H9 (cell line): ENCODE measurements around the gene NDST1. TPM values are rescaled to one million over a fixed set of nuclear protein-coding genes. Genes with fewer than 3 reads are reported as not detected.

Experiments used
- DNase-seq: peaks from one replicate; pipeline ENCODE4 v3.0.0-alpha.2; 2017
- H2AFZ ChIP-seq: one replicate; pipeline ENCODE4 v1.6.1; 2013; ENCODE audit warnings: mild to moderate bottlenecking, low read length, control low read depth, moderate library complexity
- H2AK5ac ChIP-seq: 2 replicates; pipeline ENCODE4 v1.6.1; 2013; ENCODE audit warnings: low read length, control low read depth, mixed read lengths; ENCODE audit not compliant: insufficient read length
- H2BK120ac ChIP-seq: one replicate; pipeline ENCODE4 v1.6.1; 2013; ENCODE audit warnings: low read depth, mild to moderate bottlenecking, low read length, control low read depth, inconsistent platforms; ENCODE audit not compliant: poor library complexity, severe bottlenecking
- H2BK12ac ChIP-seq: 2 replicates; pipeline ENCODE4 v1.6.1; 2013; ENCODE audit warnings: low read length, control low read depth, mixed read lengths, low read depth; ENCODE audit not compliant: insufficient read length
- H2BK15ac ChIP-seq: 2 replicates; pipeline ENCODE4 v1.6.1; 2013; ENCODE audit warnings: low read depth, low read length, control low read depth
- H2BK20ac ChIP-seq: one replicate; pipeline ENCODE4 v1.6.1; 2013; ENCODE audit warnings: low read depth, mild to moderate bottlenecking, low read length, control low read depth, inconsistent platforms; ENCODE audit not compliant: poor library complexity, severe bottlenecking
- H2BK5ac ChIP-seq: 2 replicates; pipeline ENCODE4 v1.6.1; 2013; ENCODE audit warnings: low read length, control low read depth, mixed read lengths; ENCODE audit not compliant: insufficient read length
- H3K14ac ChIP-seq: 2 replicates; pipeline ENCODE4 v1.6.1; 2013; ENCODE audit warnings: low read length, control low read depth; ENCODE audit not compliant: insufficient read depth
- H3K18ac ChIP-seq: 2 replicates; pipeline ENCODE4 v1.6.1; 2013; ENCODE audit warnings: low read depth, mild to moderate bottlenecking, mixed read lengths, low read length, control low read depth; ENCODE audit not compliant: insufficient read length
- H3K23ac ChIP-seq: 2 replicates; pipeline ENCODE4 v1.6.1; 2013; ENCODE audit warnings: low read length, control low read depth, mixed read lengths, low read depth; ENCODE audit not compliant: insufficient read length
- H3K23me2 ChIP-seq: 2 replicates; pipeline ENCODE4 v1.6.1; 2013; ENCODE audit warnings: low read depth, mild to moderate bottlenecking, mixed read lengths, low read length, control low read depth; ENCODE audit not compliant: insufficient read length, poor library complexity, severe bottlenecking
- H3K27ac ChIP-seq: 2 replicates; pipeline ENCODE4 v1.5.1; 2013; ENCODE audit warnings: low read length, control low read depth, mixed read lengths, low read depth; ENCODE audit not compliant: insufficient read length
- H3K27me3 ChIP-seq: 2 replicates; pipeline ENCODE4 v1.6.1; 2013; ENCODE audit warnings: low read length, control low read depth, inconsistent platforms; ENCODE audit not compliant: insufficient read depth
- H3K4ac ChIP-seq: 2 replicates; pipeline ENCODE4 v1.6.1; 2013; ENCODE audit warnings: low read depth, mild to moderate bottlenecking, control low read depth, inconsistent platforms, low read length, moderate library complexity
- H3K4me1 ChIP-seq: 2 replicates; pipeline ENCODE4 v1.6.1; 2013; ENCODE audit warnings: low read length, control low read depth, inconsistent platforms; ENCODE audit not compliant: insufficient read depth
- H3K4me2 ChIP-seq: 2 replicates; pipeline ENCODE4 v1.6.1; 2013; ENCODE audit warnings: low read length, control low read depth, mixed read lengths; ENCODE audit not compliant: insufficient read length, insufficient read depth
- H3K56ac ChIP-seq: 2 replicates; pipeline ENCODE4 v1.6.1; 2013; ENCODE audit warnings: low read depth, mild to moderate bottlenecking, mixed read lengths, low read length, control low read depth; ENCODE audit not compliant: insufficient read length
- H3K79me1 ChIP-seq: 2 replicates; pipeline ENCODE4 v1.6.1; 2013; ENCODE audit warnings: low read depth, mild to moderate bottlenecking, moderate library complexity, low read length, control low read depth, inconsistent platforms; ENCODE audit not compliant: insufficient read depth, poor library complexity, severe bottlenecking
- H3K79me2 ChIP-seq: 2 replicates; pipeline ENCODE4 v1.6.1; 2013; ENCODE audit warnings: low read length, control low read depth, inconsistent platforms; ENCODE audit not compliant: insufficient read depth
- H3K9ac ChIP-seq: 2 replicates; pipeline ENCODE4 v1.6.1; 2013; ENCODE audit warnings: low read length, control low read depth, mixed read lengths; ENCODE audit not compliant: insufficient read length; ENCODE audit errors: extremely low read depth
- H3K9me3 ChIP-seq: one replicate; pipeline ENCODE4 v1.6.1; 2013; ENCODE audit warnings: low read depth, low read length, inconsistent platforms; ENCODE audit not compliant: control insufficient read depth
- H3T11ph ChIP-seq: one replicate; pipeline ENCODE4 v1.6.1; 2013; ENCODE audit warnings: mild to moderate bottlenecking, low read length, control low read depth, inconsistent platforms
- H4K20me1 ChIP-seq: one replicate; pipeline ENCODE4 v1.6.1; 2013; ENCODE audit not compliant: control insufficient read depth, insufficient read length, insufficient read depth
- H4K5ac ChIP-seq: 2 replicates; pipeline ENCODE4 v1.6.1; 2013; ENCODE audit warnings: low read depth, mild to moderate bottlenecking, mixed read lengths, low read length, control low read depth; ENCODE audit not compliant: insufficient read length
- H4K8ac ChIP-seq: replicated peaks from 2 replicates; pipeline ENCODE4 v1.6.1; 2013; ENCODE audit warnings: low read length, control low read depth, mixed read lengths, low read depth; ENCODE audit not compliant: insufficient read length
- H4K91ac ChIP-seq: 2 replicates; pipeline ENCODE4 v1.6.1; 2013; ENCODE audit warnings: low read depth, mild to moderate bottlenecking, moderate library complexity, mixed read lengths, low read length, control low read depth; ENCODE audit not compliant: insufficient read length
- H3K27ac Mint-ChIP-seq, 3 experiments: 2 replicates in 2 of 3; 3 replicates in 1 of 3; pipeline ENCODE4 v1.8.0; 2020 to 2021; ENCODE audit warnings: mixed read lengths in 3 of 3, mild to moderate bottlenecking in 1 of 3, moderate library complexity in 1 of 3
- H3K27me3 Mint-ChIP-seq: 2 replicates; pipeline ENCODE4 v1.8.0; 2021; ENCODE audit warnings: low read depth, mild to moderate bottlenecking, moderate library complexity, mixed read lengths
- H3K36me3 Mint-ChIP-seq, 3 experiments: 2 replicates in 2 of 3; 3 replicates in 1 of 3; pipeline ENCODE4 v1.8.0; 2020 to 2021; ENCODE audit warnings: low read depth in 3 of 3, mixed read lengths in 3 of 3; ENCODE audit not compliant: insufficient read depth in 1 of 3
- H3K4me1 Mint-ChIP-seq, 2 experiments: 2 replicates each; pipeline ENCODE4 v1.8.0; 2020; ENCODE audit warnings: mixed read lengths in 2 of 2
- H3K4me3 Mint-ChIP-seq, 2 experiments: 2 replicates in 1 of 2; 3 replicates in 1 of 2; pipeline ENCODE4 v1.8.0; 2020 to 2021; ENCODE audit warnings: mild to moderate bottlenecking in 2 of 2, mixed read lengths in 2 of 2, moderate library complexity in 1 of 2
- H3K9me3 Mint-ChIP-seq, 2 experiments: 2 replicates in 1 of 2; 3 replicates in 1 of 2; pipeline ENCODE4 v1.8.0; 2020; ENCODE audit warnings: mild to moderate bottlenecking in 2 of 2, mixed read lengths in 2 of 2, moderate library complexity in 1 of 2
- CTCF ChIP-seq: fragments of 200-600 bp; sonication (generic); conservative IDR thresholded peaks from 3 replicates; pipeline ENCODE4 v1.8.0; 2021; ENCODE audit warnings: antibody characterized with exemption, mild to moderate bottlenecking
- WGBS: extraction: QIAGEN DNeasy Blood & Tissue Kit; methylation state at CpG from one replicate; pipeline ENCODE4 v1.1.7; 2013; ENCODE audit warnings: missing lambda C conversion rate, low lambda C conversion rate, mixed read lengths; ENCODE audit not compliant: insufficient read length; ENCODE audit errors: extremely low coverage; 5-methylcytosine and 5-hydroxymethylcytosine counted together
- total RNA-seq: library from RNA; stranded (reverse); gene quantifications from 2 replicates; pipeline ENCODE4 v1.2.1, GENCODE V29; 2021

NDST1 gene
- total RNA-seq, 1 experiment from 2014 or later = 65.5 TPM

- DNase-seq = no peak
- H3K18ac ChIP-seq = no peak overlapping the region
- no peaks in the 10 kb centered on the region for H3K9me3 ChIP-seq
- no peak overlapping the region for H4K5ac ChIP-seq
- no peak overlapping the region for H3T11ph ChIP-seq
- H4K91ac ChIP-seq = no peak overlapping the region
- H2BK15ac ChIP-seq = no peak overlapping the region
- H2BK20ac ChIP-seq = no peak overlapping the region
- WGBS = no CpG with 5 or more reads among the region's 6 CpGs
- no peak overlapping the region for H3K4me2 ChIP-seq
- Mint-ChIP-seq H3K27me3 (peaks cover 3% of the 10 kb centered on the region; the same call in 1 of the 2 replicates), H3K4me3 (no peak overlapping the region), H3K4me1 (peaks cover 4 to 19% of the 10 kb centered on the region in 2 experiments; a peak in 2 of 4 replicates), H3K27ac (no peak overlapping the region), H3K9me3 (no peaks in the 10 kb centered on the region), H3K36me3 (no peaks in the 10 kb centered on the region)
- no peak overlapping the region for H3K23ac ChIP-seq
- no peaks in the 10 kb centered on the region for H4K20me1 ChIP-seq
- H3K23me2 ChIP-seq = no peaks in the 10 kb centered on the region
- no peak overlapping the region for H3K27ac ChIP-seq
- no peaks in the 10 kb centered on the region for H3K27me3 ChIP-seq
- H3K79me2 ChIP-seq = no peaks in the 10 kb centered on the region; the same call in 1 of the 2 replicates
- no peak overlapping the region for H2BK5ac ChIP-seq
- no peaks in the 10 kb centered on the region for H3K4me1 ChIP-seq
- no peak overlapping the region for H4K8ac ChIP-seq
- no peak overlapping the region for H2BK12ac ChIP-seq
- no peak overlapping the region for H2AFZ ChIP-seq
- H3K79me1 ChIP-seq = no peaks in the 10 kb centered on the region
- H3K4ac ChIP-seq = no peak overlapping the region
- no peak overlapping the region for H2BK120ac ChIP-seq
- no peak overlapping the region for H3K56ac ChIP-seq
- H2AK5ac ChIP-seq = no peak overlapping the region
- H3K14ac ChIP-seq = no peak overlapping the region
- TF ChIP-seq CTCF = no peak
- no peak overlapping the region for H3K9ac ChIP-seq
Observed at GRCh38 chr5:150607105-150607504, 99.2 kb downstream of the NDST1 start.

Other genes starting within 250 kb of the NDST1 start
- 0.15 and 0.33 TPM in 2 replicates for gene CAMK2A, start 218.4 kb upstream of the NDST1 start, total RNA-seq
- 1.3 and 1.7 TPM in 2 replicates for gene ARSI, start 205.2 kb upstream of the NDST1 start, total RNA-seq
- gene TCOF1, start 150.4 kb upstream of the NDST1 start, total RNA-seq = 128 and 133 TPM in 2 replicates
- 19.5 and 19.9 TPM in 2 replicates for gene CD74, start 95.2 kb upstream of the NDST1 start, total RNA-seq
- 2,533 and 2,603 TPM in 2 replicates for gene RPS14, start 58.4 kb upstream of the NDST1 start, total RNA-seq
- 1.7 and 1.9 TPM in 2 replicates for gene SYNPO, start 132.5 kb downstream of the NDST1 start, total RNA-seq
- gene MYOZ3, start 153.1 kb downstream of the NDST1 start, total RNA-seq = 15.8 and 18.1 TPM in 2 replicates
- 44.9 and 47.0 TPM in 2 replicates for gene RBM22, start 192.9 kb downstream of the NDST1 start, total RNA-seq